ENCODE results near the gene TTLL11. TPM values are rescaled to one million over a fixed set of nuclear protein-coding genes. Genes with fewer than 3 reads are reported as not detected.

TTLL11 gene
- total RNA-seq, 2 experiments from 2014 or later = 0.56 to 1.4 TPM

DNA sequence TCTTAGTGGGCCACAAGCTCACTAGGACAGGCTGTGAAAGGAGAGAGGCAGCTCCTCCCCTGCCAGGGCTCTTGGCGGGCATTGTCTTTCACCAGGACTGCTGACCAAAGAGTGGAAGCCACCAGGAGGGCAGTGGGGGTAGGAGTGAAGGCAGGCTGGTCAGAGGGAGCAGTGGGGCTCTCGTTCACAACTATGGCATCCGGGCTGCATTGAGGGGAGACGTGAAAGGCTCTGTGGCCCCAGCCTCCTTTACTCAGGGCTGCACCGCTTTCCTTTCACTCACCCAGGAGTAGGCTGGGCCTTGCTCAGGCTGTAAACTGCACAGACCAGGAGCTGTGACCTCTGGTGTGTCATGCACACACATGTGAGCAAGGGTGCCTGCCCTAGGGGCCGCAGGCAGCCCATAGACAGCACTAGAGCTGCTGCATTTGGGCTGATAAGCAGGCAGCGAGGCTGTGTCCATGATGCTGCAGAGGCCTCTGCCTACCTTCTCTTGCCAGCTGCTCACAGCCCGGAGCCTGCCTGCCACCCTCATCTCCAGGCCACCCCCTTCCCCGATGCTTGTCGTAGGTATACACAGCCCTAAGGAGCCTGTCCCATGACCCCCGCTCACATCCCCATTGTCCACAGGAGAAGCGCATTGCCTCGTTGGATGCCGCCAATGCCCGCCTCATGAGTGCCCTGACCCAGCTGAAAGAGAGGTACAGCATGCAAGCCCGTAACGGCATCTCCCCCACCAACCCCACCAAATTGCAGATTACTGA lies 311.2 kb downstream of the TTLL11 start:
- intact Hi-C loops (cut with micrococcal nuclease) = no loop called here
- Mint-ChIP-seq H3K27me3 (no peaks in the 10 kb centered on the region), H3K4me3 (no peak overlapping the region), H3K4me1 (ENCODE audit: low read depth) (peaks cover 8% of the 10 kb centered on the region), H3K9me3 (peaks cover 3% of the 10 kb centered on the region), H3K36me3 (ENCODE audit: low read depth) (no peaks in the 10 kb centered on the region), H3K27ac (no peak overlapping the region)
- ChIA-PET CTCF (no interaction called here), POLR2A (no interaction called here)
- ATAC-seq = no peak
- no peak for DNase-seq
- TF ChIP-seq, protein P1, sequence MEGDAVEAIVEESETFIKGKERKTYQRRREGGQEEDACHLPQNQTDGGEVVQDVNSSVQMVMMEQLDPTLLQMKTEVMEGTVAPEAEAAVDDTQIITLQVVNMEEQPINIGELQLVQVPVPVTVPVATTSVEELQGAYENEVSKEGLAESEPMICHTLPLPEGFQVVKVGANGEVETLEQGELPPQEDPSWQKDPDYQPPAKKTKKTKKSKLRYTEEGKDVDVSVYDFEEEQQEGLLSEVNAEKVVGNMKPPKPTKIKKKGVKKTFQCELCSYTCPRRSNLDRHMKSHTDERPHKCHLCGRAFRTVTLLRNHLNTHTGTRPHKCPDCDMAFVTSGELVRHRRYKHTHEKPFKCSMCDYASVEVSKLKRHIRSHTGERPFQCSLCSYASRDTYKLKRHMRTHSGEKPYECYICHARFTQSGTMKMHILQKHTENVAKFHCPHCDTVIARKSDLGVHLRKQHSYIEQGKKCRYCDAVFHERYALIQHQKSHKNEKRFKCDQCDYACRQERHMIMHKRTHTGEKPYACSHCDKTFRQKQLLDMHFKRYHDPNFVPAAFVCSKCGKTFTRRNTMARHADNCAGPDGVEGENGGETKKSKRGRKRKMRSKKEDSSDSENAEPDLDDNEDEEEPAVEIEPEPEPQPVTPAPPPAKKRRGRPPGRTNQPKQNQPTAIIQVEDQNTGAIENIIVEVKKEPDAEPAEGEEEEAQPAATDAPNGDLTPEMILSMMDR (IDR thresholded peaks at IDR 0.05) = no peak

DNA sequence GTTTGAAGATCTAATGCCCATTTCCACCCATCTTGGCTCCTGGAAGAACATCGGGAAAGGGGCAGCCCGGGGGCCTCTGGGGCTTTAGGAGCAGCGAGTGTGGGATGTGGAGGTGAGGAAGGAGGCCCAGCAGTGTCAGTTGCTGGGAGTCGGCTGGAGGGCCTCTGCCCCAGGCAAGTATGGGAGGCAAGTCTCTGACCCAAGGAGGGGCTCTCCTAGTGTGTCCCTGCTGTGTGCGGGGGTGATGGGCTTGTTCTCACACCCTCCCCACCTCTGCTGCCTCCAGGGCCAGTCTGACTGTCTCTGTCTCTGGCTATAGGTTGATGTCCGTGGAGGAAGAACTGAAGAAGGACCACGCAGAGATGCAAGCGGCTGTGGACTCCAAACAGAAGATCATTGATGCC lies 312.0 kb downstream of the TTLL11 start:
- ChIA-PET POLR2A (no interaction called here), CTCF (no interaction called here)
- ATAC-seq = no peak
- peaks cover 3% of the 10 kb centered on the region for H3K9me3 Mint-ChIP-seq
- H3K4me3 Mint-ChIP-seq = no peak overlapping the region
- intact Hi-C loops (cut with micrococcal nuclease) = no loop called here
- DNase-seq = no peak
- H3K36me3 Mint-ChIP-seq (ENCODE audit: low read depth) = no peaks in the 10 kb centered on the region
- H3K27me3 Mint-ChIP-seq = no peaks in the 10 kb centered on the region
- H3K4me1 Mint-ChIP-seq (ENCODE audit: low read depth) = peaks cover 8% of the 10 kb centered on the region
- TF ChIP-seq, protein P1 (IDR thresholded peaks at IDR 0.05) = no peak
- H3K27ac Mint-ChIP-seq = no peak overlapping the region

DNA sequence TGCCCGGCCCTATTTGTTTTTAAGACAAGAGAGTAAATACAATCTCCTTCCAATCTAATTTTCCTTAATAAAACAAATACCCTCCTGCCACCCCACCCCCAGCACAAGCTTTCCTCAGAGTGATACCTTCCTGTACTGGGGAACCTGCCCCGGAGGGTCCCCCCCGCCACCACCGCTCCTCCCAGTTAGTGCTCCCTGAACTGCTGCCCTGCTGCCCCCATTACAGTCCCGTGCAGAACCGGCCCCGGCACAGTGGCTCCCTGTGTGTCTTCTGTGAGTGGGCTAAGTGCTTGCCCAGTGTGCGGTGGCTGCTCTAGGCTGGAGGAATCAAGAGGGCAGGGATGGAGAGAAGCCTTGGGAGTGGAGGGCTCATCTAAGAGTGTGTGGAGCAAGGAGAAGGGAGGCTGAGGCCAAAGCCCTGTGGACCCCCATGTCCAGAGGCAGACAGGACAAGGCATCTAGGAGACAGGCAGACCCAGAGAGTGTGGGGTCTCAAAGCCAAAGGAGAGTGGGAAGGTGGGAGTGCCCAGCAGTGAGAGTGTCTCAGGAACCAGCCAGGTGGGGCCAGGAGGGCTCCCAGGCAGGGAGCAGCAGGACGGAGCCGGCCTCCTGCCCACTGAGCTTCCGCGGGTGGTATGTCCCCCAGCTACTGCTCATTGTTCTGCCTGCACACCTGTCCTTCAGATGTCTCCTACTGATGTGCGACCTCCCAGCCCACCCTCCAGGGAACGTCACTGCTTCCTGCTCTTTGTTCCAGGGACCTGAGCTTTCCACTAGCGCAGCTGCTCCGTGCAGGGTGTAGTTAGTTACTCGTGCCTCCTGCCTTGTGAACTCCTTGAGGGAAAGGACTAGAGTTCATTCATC lies 312.7 kb downstream of the TTLL11 start:
- ChIA-PET CTCF (no interaction called here), POLR2A (no interaction called here)
- intact Hi-C loops (cut with micrococcal nuclease) = no loop called here
- ATAC-seq (no peak), DNase-seq (no peak)
- H3K4me1 Mint-ChIP-seq (ENCODE audit: low read depth) = peaks cover 8% of the 10 kb centered on the region
- H3K27me3 Mint-ChIP-seq = no peaks in the 10 kb centered on the region
- TF ChIP-seq, protein P1 (IDR thresholded peaks at IDR 0.05) = no peak
- no peak overlapping the region for H3K4me3 Mint-ChIP-seq
- no peak overlapping the region for H3K27ac Mint-ChIP-seq
- H3K36me3 Mint-ChIP-seq (ENCODE audit: low read depth) = no peaks in the 10 kb centered on the region
- peaks cover 3% of the 10 kb centered on the region for H3K9me3 Mint-ChIP-seq

DNA sequence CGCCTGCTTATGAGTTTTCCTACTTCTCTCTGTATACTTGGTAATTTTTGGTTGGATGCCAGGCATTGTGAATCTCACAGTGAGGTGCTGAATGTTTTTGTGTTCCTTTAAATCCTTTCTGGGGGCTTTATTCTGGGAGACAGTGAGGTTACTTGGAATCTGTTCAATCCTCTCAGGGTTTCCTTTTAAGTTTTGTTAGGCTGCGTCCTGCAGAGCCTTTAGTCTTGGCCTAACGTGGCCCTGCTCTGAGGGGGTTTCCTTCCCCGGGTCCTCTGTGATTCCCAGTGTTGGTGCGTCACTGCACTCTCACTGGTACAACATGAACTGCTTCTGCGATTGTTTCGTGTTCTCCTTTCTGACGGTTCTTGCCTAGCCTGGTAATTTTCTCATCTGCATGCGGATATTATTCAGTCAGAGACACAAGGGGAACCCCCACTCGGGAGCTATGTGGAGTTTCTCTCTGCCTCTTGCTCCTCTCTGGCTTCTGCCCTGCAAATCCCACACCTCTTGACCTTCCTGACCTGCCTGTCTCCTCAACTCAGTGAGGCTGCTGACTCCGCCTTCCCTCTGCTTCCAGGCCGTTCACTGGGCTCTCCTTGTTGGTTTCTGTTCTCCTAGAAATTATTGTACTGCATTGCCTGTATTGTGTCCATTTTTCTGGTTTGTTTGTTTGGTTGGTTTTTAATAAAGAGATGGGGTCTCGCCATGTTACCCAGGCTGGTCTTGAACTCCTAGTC lies 313.6 kb downstream of the TTLL11 start:
- H3K9me3 Mint-ChIP-seq = peaks cover 3% of the 10 kb centered on the region
- TF ChIP-seq, protein P1 (IDR thresholded peaks at IDR 0.05) = no peak
- peaks cover 6% of the 10 kb centered on the region for H3K4me1 Mint-ChIP-seq (ENCODE audit: low read depth)
- H3K4me3 Mint-ChIP-seq = no peak overlapping the region
- ChIA-PET CTCF (no interaction called here), POLR2A (no interaction called here)
- no peak for ATAC-seq
- intact Hi-C loops (cut with micrococcal nuclease) = no loop called here
- no peak for DNase-seq
- H3K27ac Mint-ChIP-seq = no peak overlapping the region
- H3K27me3 Mint-ChIP-seq = no peaks in the 10 kb centered on the region
- no peaks in the 10 kb centered on the region for H3K36me3 Mint-ChIP-seq (ENCODE audit: low read depth)

Data from activated CD8-positive, alpha-beta T cell treated with anti-CD3 and anti-CD28 coated beads for 36 hours (primary cell).